Panc1 (cell line): ENCODE data around the gene FBXL2. TPM values are rescaled to one million over a fixed set of nuclear protein-coding genes. Genes with fewer than 3 reads are reported as not detected.

Experiments used
- ATAC-seq: fragments of 200-7000 bp; cut with Tn5 transposase; 2 replicates; pipeline ENCODE4 v1.9.1; 2020; ENCODE audit warnings: mild to moderate bottlenecking, moderate library complexity
- BruUV-seq: library from RNA; stranded (reverse); fragments of 400-500 nt; replicated peaks from 2 replicates; lab custom pipeline; 2021; lab: Mats Ljungman, UMichigan
- CTCF ChIA-PET: fragments of 300-600 bp; sonication (Branson Sonifier 250); formaldehyde crosslinking; loops from one replicate; lab custom pipeline; 2022; ENCODE audit warnings: antibody characterized with exemption; lab: Charles Lee
- POLR2A ChIA-PET: fragments of 300-600 bp; sonication (Branson Sonifier 250); formaldehyde crosslinking; loops from one replicate; lab custom pipeline; 2022; ENCODE audit warnings: antibody characterized with exemption; lab: Charles Lee
- DNase-seq: peaks from one replicate; pipeline ENCODE4 v3.0.0-alpha.2; 2010; ENCODE audit warnings: low read depth, low spot score
- H3K27ac ChIP-seq: 2 replicates; pipeline ENCODE4 v1.5.1; 2011; ENCODE audit warnings: mild to moderate bottlenecking, low read length, inconsistent platforms
- H3K27me3 ChIP-seq: fragments of 200-500 bp; sonication (Bioruptor generic); 2 replicates; pipeline ENCODE4 v1.6.0; 2014; ENCODE audit warnings: low read length, inconsistent platforms; ENCODE audit not compliant: control insufficient read depth, insufficient read depth
- H3K36me3 ChIP-seq: fragments of 200-500 bp; sonication (Bioruptor generic); 2 replicates; pipeline ENCODE4 v1.5.1; 2014; ENCODE audit warnings: inconsistent platforms, mild to moderate bottlenecking, low read length, moderate library complexity; ENCODE audit not compliant: control insufficient read depth, insufficient read depth
- H3K4me1 ChIP-seq: 2 replicates; pipeline ENCODE4 v1.5.1; 2011; ENCODE audit warnings: inconsistent platforms, mild to moderate bottlenecking, low read length, moderate library complexity; ENCODE audit not compliant: control insufficient read depth, insufficient read depth
- H3K4me3 ChIP-seq, 2 experiments: 2 replicates each; pipeline ENCODE4 v1.5.1; 2011 to 2012; ENCODE audit warnings: low read depth in 2 of 2, low read length in 2 of 2, mild to moderate bottlenecking in 2 of 2, inconsistent platforms in 1 of 2, moderate library complexity in 1 of 2
- H3K9me3 ChIP-seq: fragments of 200-500 bp; sonication (Bioruptor generic); 2 replicates; pipeline ENCODE4 v1.5.1; 2014; ENCODE audit warnings: low read depth, mild to moderate bottlenecking, inconsistent platforms, low read length, moderate library complexity; ENCODE audit not compliant: control insufficient read depth, insufficient read depth
- POLR2AphosphoS5 ChIP-seq: IDR thresholded peaks from 2 replicates; pipeline ENCODE4 v1.6.1; 2012; ENCODE audit warnings: mild to moderate bottlenecking, low read depth, low read length, moderate library complexity
- SIN3A ChIP-seq: IDR thresholded peaks from 2 replicates; pipeline ENCODE4 v1.6.1; 2012; ENCODE audit warnings: low read depth, mild to moderate bottlenecking, low read length, moderate library complexity, borderline replicate concordance; ENCODE audit not compliant: insufficient read depth
- TCF7L2 ChIP-seq: IDR thresholded peaks from 2 replicates; pipeline ENCODE4 v1.6.1; 2011; ENCODE audit warnings: mild to moderate bottlenecking, low read depth, low read length, inconsistent platforms
- in situ Hi-C: cut with HindIII; loops from 2 replicates; pipeline ENCODE4 v1.10.0; 2016; ENCODE audit warnings: low sequenced_read_pairs, low pct_unique_long_range_greater_than_20kb
- intact Hi-C: fragments of 100-400 bp; cut with micrococcal nuclease; formaldehyde crosslinking; loops from one replicate; pipeline ENCODE4 v1.10.0; 2022; ENCODE audit not compliant: unreplicated experiment
- total RNA-seq: library from RNA; stranded (reverse); gene quantifications from one replicate; pipeline ENCODE4 v1.2.1, GENCODE V29; 2021; ENCODE audit not compliant: unreplicated experiment
- TF ChIP-seq, protein P1 (sequence below): fragments of 450-650 bp; IDR thresholded peaks from 2 replicates; pipeline ENCODE4 v1.5.1; 2017; ENCODE audit warnings: mild to moderate bottlenecking
- TF ChIP-seq, protein P2 (sequence below), 2 experiments: IDR thresholded peaks; 2 replicates each; pipeline ENCODE4 v1.6.1; 2011 to 2012; ENCODE audit warnings: low read depth in 2 of 2, control low read depth in 1 of 2, low read length in 1 of 2, mild to moderate bottlenecking in 1 of 2, moderate library complexity in 1 of 2; ENCODE audit not compliant: insufficient read depth in 1 of 2

FBXL2 gene
- total RNA-seq, 1 experiment from 2014 or later: 12.3 TPM

DNA sequence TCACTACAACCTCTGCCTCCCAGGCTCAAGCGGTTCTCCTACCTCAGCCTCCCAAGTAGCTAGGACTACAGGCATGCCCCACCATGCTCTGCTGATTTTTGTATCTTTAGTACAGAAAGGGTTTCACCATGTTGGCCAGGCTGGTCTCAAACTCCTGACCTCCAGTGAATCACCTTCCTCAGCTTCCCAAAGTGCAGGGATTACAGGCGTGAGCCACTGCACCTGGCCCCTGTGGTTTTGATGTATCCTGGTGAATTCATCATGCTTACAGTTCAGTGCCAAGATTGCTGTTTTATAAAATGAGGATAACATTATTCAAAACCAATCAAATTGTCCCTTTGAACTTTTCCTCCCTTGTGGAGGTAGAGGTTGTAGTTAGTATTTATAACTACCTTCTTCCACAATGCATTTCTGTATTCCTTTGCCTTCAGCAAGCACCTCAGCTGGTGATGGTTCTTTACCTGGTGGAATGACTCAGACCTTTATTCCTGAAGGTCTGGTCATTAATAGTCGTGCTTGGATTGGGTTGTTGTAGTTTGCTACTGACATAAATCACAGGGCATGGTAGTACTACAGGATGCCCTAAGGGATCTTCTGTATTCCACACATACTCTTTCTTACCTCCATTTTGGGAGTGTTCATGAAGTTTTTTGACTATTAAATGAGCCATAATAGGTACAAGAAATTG, 86.0 kb downstream of the FBXL2 start:
- DNase-seq (no peak), ATAC-seq (no peak)
- in situ Hi-C loops: no loop called here
- H3K27ac ChIP-seq: no peak overlapping the region
- H3K27me3 ChIP-seq: no peaks in the 10 kb centered on the region
- H3K4me3 ChIP-seq: no peak overlapping the region
- no peak for TF ChIP-seq TCF7L2
- TF ChIP-seq, protein P1, sequence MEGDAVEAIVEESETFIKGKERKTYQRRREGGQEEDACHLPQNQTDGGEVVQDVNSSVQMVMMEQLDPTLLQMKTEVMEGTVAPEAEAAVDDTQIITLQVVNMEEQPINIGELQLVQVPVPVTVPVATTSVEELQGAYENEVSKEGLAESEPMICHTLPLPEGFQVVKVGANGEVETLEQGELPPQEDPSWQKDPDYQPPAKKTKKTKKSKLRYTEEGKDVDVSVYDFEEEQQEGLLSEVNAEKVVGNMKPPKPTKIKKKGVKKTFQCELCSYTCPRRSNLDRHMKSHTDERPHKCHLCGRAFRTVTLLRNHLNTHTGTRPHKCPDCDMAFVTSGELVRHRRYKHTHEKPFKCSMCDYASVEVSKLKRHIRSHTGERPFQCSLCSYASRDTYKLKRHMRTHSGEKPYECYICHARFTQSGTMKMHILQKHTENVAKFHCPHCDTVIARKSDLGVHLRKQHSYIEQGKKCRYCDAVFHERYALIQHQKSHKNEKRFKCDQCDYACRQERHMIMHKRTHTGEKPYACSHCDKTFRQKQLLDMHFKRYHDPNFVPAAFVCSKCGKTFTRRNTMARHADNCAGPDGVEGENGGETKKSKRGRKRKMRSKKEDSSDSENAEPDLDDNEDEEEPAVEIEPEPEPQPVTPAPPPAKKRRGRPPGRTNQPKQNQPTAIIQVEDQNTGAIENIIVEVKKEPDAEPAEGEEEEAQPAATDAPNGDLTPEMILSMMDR: no peak
- TF ChIP-seq, protein P2, sequence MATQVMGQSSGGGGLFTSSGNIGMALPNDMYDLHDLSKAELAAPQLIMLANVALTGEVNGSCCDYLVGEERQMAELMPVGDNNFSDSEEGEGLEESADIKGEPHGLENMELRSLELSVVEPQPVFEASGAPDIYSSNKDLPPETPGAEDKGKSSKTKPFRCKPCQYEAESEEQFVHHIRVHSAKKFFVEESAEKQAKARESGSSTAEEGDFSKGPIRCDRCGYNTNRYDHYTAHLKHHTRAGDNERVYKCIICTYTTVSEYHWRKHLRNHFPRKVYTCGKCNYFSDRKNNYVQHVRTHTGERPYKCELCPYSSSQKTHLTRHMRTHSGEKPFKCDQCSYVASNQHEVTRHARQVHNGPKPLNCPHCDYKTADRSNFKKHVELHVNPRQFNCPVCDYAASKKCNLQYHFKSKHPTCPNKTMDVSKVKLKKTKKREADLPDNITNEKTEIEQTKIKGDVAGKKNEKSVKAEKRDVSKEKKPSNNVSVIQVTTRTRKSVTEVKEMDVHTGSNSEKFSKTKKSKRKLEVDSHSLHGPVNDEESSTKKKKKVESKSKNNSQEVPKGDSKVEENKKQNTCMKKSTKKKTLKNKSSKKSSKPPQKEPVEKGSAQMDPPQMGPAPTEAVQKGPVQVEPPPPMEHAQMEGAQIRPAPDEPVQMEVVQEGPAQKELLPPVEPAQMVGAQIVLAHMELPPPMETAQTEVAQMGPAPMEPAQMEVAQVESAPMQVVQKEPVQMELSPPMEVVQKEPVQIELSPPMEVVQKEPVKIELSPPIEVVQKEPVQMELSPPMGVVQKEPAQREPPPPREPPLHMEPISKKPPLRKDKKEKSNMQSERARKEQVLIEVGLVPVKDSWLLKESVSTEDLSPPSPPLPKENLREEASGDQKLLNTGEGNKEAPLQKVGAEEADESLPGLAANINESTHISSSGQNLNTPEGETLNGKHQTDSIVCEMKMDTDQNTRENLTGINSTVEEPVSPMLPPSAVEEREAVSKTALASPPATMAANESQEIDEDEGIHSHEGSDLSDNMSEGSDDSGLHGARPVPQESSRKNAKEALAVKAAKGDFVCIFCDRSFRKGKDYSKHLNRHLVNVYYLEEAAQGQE (IDR thresholded peaks at IDR 0.05; ENCODE audit: insufficient read depth in 1 of 2, low read depth in 2 of 2, low read length in 1 of 2): no peak
- TF ChIP-seq POLR2AphosphoS5: no peak
- TF ChIP-seq SIN3A: no peak
- intact Hi-C loops: no loop called here
- ChIA-PET POLR2A (no interaction called here), CTCF (interaction anchor here (0.6 kb wide), 1 partner anchor 252 kb away, joined by 3 read pairs; no protein-coding TSS in a partner anchor)
- H3K36me3 ChIP-seq: no peaks in the 10 kb centered on the region
- no peaks in the 10 kb centered on the region for H3K9me3 ChIP-seq
- peaks cover 8% of the 10 kb centered on the region for H3K4me1 ChIP-seq
- BruUV-seq: no TSS peak

- Histone ChIP-seq H3K4me3 (no peak overlapping the region), H3K4me1 (peaks cover 8% of the 10 kb centered on the region), H3K27ac (no peak overlapping the region), H3K36me3 (no peaks in the 10 kb centered on the region), H3K9me3 (no peaks in the 10 kb centered on the region), H3K27me3 (no peaks in the 10 kb centered on the region)
- POLR2A ChIA-PET: no interaction called here
- CTCF ChIA-PET: interaction anchor here (1.2 kb wide), 1 partner anchor 232 kb away, joined by 9 read pairs; no protein-coding TSS in a partner anchor
- in situ Hi-C loops: no loop called here
- intact Hi-C loops: no loop called here
- DNase-seq: no peak
- no TSS peak for BruUV-seq
- no peak for ATAC-seq
- TF ChIP-seq, protein P2 (IDR thresholded peaks at IDR 0.05; ENCODE audit: insufficient read depth in 1 of 2, low read depth in 2 of 2, low read length in 1 of 2): no peak
- TF ChIP-seq TCF7L2: no peak
- no peak for TF ChIP-seq POLR2AphosphoS5
- no peak for TF ChIP-seq SIN3A
- TF ChIP-seq, protein P1: no peak
Measured at GRCh38 chr3:33364060-33364459, 86.8 kb downstream of the FBXL2 start.
